T-cell (primary cell): Measurements from ENCODE around the gene ZNF44. TPM values are rescaled to one million over a fixed set of nuclear protein-coding genes. Genes with fewer than 3 reads are reported as not detected.

Source experiments
- ATAC-seq, 4 experiments: fragments of 200-7000 bp in 3 of 4; fragments of 150-1000 bp in 1 of 4; cut with Tn5 transposase; replicated peaks in 1 of 4; 1 replicate in 3 of 4; 2 replicates in 1 of 4; pipeline ENCODE4 v1.10.0; 2021; ENCODE audit warnings: moderate library complexity in 3 of 4, mild to moderate bottlenecking in 2 of 4, moderate number of reproducible peaks in 1 of 4
- CTCF ChIA-PET, 2 donors: fragments of 300-600 bp; sonication (Branson Sonifier 250); formaldehyde crosslinking; loops; one replicate each; lab custom pipeline; 2022; ENCODE audit warnings: antibody characterized with exemption in 2 of 2; lab: Charles Lee
- POLR2A ChIA-PET, 2 donors: fragments of 300-600 bp; sonication (Branson Sonifier 250); formaldehyde crosslinking; loops; one replicate each; lab custom pipeline; 2022; ENCODE audit warnings: antibody characterized with exemption in 2 of 2; lab: Charles Lee
- DNase-seq, 35 experiments: peaks; one replicate each; pipeline versions ENCODE4 v3.0.0 to v3.0.0-alpha.2; 2013 to 2023
- H3K27ac ChIP-seq: one replicate; pipeline ENCODE4 v1.5.1; 2013; ENCODE audit warnings: low read length
- H3K27me3 ChIP-seq, 2 experiments: replicated peaks in 1 of 2; 1 replicate in 1 of 2; 2 replicates in 1 of 2; pipeline versions ENCODE4 v1.6.1 to v1.7.0; 2013; ENCODE audit warnings: low read length in 1 of 2, mixed read lengths in 1 of 2; ENCODE audit not compliant: control insufficient read depth in 2 of 2, insufficient read depth in 2 of 2; ENCODE audit errors: extremely low read depth in 1 of 2
- H3K36me3 ChIP-seq, 2 donors: 1 replicate in 1 of 2; 2 replicates in 1 of 2; pipeline versions ENCODE4 v1.6.1 to v1.7.0; 2013; ENCODE audit warnings: low read length in 1 of 2; ENCODE audit not compliant: control insufficient read depth in 2 of 2, insufficient read depth in 1 of 2; ENCODE audit errors: extremely low read depth in 1 of 2
- H3K4me1 ChIP-seq, 2 experiments: 1 replicate in 1 of 2; 2 replicates in 1 of 2; pipeline versions ENCODE4 v1.6.1 to v1.7.0; 2013; ENCODE audit warnings: low read length in 2 of 2, mixed read lengths in 1 of 2; ENCODE audit not compliant: insufficient read depth in 2 of 2, control insufficient read depth in 1 of 2; ENCODE audit errors: extremely low read depth in 1 of 2
- H3K4me3 ChIP-seq, 2 donors: 1 replicate in 1 of 2; 2 replicates in 1 of 2; pipeline versions ENCODE4 v1.5.1 to v1.7.0; 2013; ENCODE audit warnings: mild to moderate bottlenecking in 2 of 2, low read length in 1 of 2, moderate library complexity in 1 of 2; ENCODE audit not compliant: control insufficient read depth in 1 of 2; ENCODE audit errors: extremely low read depth in 1 of 2
- H3K9me3 ChIP-seq: 2 replicates; pipeline ENCODE4 v1.7.0; 2013
- H3K27ac Mint-ChIP-seq, 2 donors: one replicate each; pipeline ENCODE4 v1.8.0; 2020 to 2021; ENCODE audit warnings: mild to moderate bottlenecking in 2 of 2, mixed read lengths in 2 of 2
- H3K27me3 Mint-ChIP-seq, 2 donors: one replicate each; pipeline ENCODE4 v1.8.0; 2021 to 2022; ENCODE audit warnings: mixed read lengths in 2 of 2
- H3K36me3 Mint-ChIP-seq: one replicate; pipeline ENCODE4 v1.8.0; 2021; ENCODE audit warnings: mixed read lengths
- H3K4me1 Mint-ChIP-seq, 3 donors: one replicate each; pipeline ENCODE4 v1.8.0; 2020 to 2022; ENCODE audit warnings: mixed read lengths in 3 of 3, mild to moderate bottlenecking in 1 of 3
- H3K4me3 Mint-ChIP-seq, 3 donors: one replicate each; pipeline ENCODE4 v1.8.0; 2020 to 2022; ENCODE audit warnings: mild to moderate bottlenecking in 3 of 3, mixed read lengths in 3 of 3, moderate library complexity in 3 of 3
- H3K9me3 Mint-ChIP-seq, 3 donors: one replicate each; pipeline ENCODE4 v1.8.0; 2020 to 2022; ENCODE audit warnings: mixed read lengths in 3 of 3
- WGBS: methylation state at CpG from one replicate; pipeline ENCODE4 v1.1.5; 2013; ENCODE audit warnings: missing lambda C conversion rate; ENCODE audit not compliant: insufficient coverage; 5-methylcytosine and 5-hydroxymethylcytosine counted together
- total RNA-seq, 35 experiments: library from RNA in 6 of 35; stranded (reverse) in 6 of 35; fragments of 120-200 nt in 1 of 35; gene quantifications; one replicate each; pipeline versions ENCODE4 v1.2.1 to v1.2.4 and lab custom pipeline; 2013 to 2026

Gene ZNF44
- total RNA-seq, 5 donors from 2014 or later (not counting 1 experiment from before 2014, with no cell fraction given): 22.8 to 65.1 (median 58.5) TPM

DNA sequence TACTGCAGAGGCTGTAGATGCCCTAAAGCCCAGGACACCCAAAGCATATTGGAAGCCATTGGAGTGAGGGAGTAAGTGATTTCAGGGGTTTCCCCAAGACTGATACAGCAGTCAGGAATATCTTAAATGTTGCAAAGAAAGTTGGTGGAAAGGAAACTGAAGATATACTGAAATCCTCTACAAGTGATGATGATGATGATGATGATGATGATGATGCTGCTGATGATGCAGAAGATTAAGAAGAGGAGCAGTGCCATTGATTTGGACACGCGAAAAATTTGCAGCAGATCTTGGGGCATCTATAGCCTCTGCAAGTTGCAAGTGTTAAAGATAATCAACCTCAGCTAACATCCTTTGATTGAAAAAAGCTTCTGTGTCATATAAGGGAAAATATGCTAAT is 23.8 kb downstream of the ZNF44 start:
- peaks cover 27 to 52% (median 50%) of the 10 kb centered on the region in 3 donors for H3K9me3 Mint-ChIP-seq
- H3K4me3 Mint-ChIP-seq: no peak overlapping the region
- H3K4me3 ChIP-seq: no peak overlapping the region
- ATAC-seq (no peak), DNase-seq (no peak)
- WGBS: no CpG with 5 or more reads among the region's 2 CpGs
- peaks cover 43% of the 10 kb centered on the region for H3K9me3 ChIP-seq
- H3K36me3 Mint-ChIP-seq: peaks cover 65% of the 10 kb centered on the region
- POLR2A ChIA-PET: no interaction called here
- H3K27ac Mint-ChIP-seq: no peak overlapping the region
- no peak overlapping the region for H3K27ac ChIP-seq
- H3K4me1 Mint-ChIP-seq: no peaks in the 10 kb centered on the region
- peaks cover 8 to 41% of the 10 kb centered on the region in 2 donors for H3K36me3 ChIP-seq
- H3K27me3 ChIP-seq: no peaks in the 10 kb centered on the region
- H3K4me1 ChIP-seq: no peaks in the 10 kb centered on the region
- CTCF ChIA-PET: no interaction called here
- no peaks in the 10 kb centered on the region for H3K27me3 Mint-ChIP-seq

DNA sequence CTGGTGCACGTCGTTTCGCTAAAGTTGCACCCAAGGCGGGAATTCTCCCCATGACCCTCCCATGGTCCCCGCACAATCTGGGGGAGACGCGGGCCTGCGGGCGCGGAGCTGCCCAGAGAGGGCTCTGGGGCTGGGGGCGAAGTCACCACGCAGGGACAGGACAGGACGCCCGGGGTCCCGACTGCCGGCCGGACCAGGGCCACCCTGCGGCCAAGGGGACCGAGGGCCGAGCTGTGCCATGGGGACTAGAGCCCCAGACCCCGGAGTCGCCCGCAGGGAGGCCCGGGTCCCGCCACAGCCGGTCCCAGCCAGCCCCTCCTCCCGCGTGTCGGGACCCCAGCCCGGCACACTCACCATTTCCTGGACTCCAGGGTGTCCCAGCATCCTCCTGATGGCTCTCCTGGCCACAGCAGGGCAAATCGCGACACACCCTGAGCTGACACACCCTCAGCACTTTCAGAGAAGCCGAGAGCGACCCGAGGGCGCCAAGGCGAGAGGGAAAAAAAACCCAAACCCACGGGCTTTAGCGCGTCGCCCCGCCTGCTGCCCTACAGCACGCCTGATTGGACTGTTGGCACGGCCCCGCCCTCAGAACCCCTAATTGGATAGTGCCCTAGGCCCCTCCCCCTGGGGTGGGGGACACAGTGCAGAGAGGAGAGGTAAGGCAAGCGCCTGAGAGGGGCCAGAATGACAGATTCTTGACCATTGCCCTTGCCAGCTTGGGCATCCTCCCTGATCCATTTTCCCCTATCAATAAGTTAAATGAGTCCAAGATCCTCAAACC is 28.6 kb downstream of the ZNF44 start:
- ATAC-seq (no peak), DNase-seq (no peak)
- POLR2A ChIA-PET: no interaction called here

GRCh38 chr19:12261554-12261953 is 33.1 kb downstream of the ZNF44 start:
- H3K9me3 ChIP-seq: no peaks in the 10 kb centered on the region
- Mint-ChIP-seq H3K27me3 (no peaks in the 10 kb centered on the region), H3K9me3 (peaks cover 6 to 35% (median 23%) of the 10 kb centered on the region in 3 donors), H3K4me1 (no peaks in the 10 kb centered on the region), H3K36me3 (peaks cover 22% of the 10 kb centered on the region), H3K27ac (no peak overlapping the region), H3K4me3 (no peak overlapping the region)
- no peaks in the 10 kb centered on the region for H3K27me3 ChIP-seq
- no CpG with 5 or more reads among the region's 1 CpG for WGBS
- H3K4me3 ChIP-seq: no peak overlapping the region
- H3K27ac ChIP-seq: no peak overlapping the region
- no peaks in the 10 kb centered on the region for H3K36me3 ChIP-seq
- no peak for DNase-seq
- no peak for ATAC-seq
- no peaks in the 10 kb centered on the region for H3K4me1 ChIP-seq
- ChIA-PET CTCF (no interaction called here), POLR2A (no interaction called here)

More for the DNA sequence above, 28.6 kb downstream of the ZNF44 start:
- CTCF ChIA-PET: no interaction called here
- no peaks in the 10 kb centered on the region for H3K27me3 ChIP-seq
- Mint-ChIP-seq H3K4me1 (no peaks in the 10 kb centered on the region), H3K4me3 (no peak overlapping the region), H3K27ac (no peak overlapping the region), H3K27me3 (no peaks in the 10 kb centered on the region), H3K9me3 (peaks cover 13 to 39% (median 36%) of the 10 kb centered on the region in 3 donors), H3K36me3 (peaks cover 36% of the 10 kb centered on the region)
- WGBS: 84% methylated on average over 32 of the region's 46 CpGs
- H3K9me3 ChIP-seq: peaks cover 15% of the 10 kb centered on the region
- H3K36me3 ChIP-seq: peaks cover 3 to 5% of the 10 kb centered on the region in 2 donors
- no peaks in the 10 kb centered on the region for H3K4me1 ChIP-seq
- H3K27ac ChIP-seq: no peak overlapping the region
- H3K4me3 ChIP-seq: peak overlapping the region in 1 of 2 donors; percentile 15

DNA sequence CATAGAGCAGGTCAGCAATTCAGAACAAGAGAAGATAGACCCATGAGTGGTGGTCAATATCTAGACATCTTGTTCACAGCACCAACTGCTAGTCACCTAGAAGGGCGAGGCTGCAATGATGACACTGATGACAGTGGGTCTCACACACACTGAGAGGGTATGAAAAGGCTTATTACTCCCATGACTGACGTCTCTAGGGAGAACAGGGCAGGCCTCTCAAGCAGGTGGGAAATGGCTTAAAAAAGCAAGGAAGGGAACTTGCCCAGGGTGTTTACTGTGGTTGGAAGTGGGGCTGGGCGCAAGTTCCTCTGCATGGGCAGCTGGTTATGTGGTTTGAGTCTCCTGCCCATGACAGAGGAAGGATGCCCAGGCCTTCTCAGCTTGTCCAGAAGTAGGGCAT is 33.8 kb downstream of the ZNF44 start:
- Histone ChIP-seq H3K27me3 (no peaks in the 10 kb centered on the region), H3K4me1 (no peaks in the 10 kb centered on the region), H3K36me3 (no peaks in the 10 kb centered on the region), H3K27ac (no peak overlapping the region), H3K9me3 (no peaks in the 10 kb centered on the region), H3K4me3 (no peak overlapping the region)
- ChIA-PET CTCF (no interaction called here), POLR2A (no interaction called here)
- DNase-seq (no peak), ATAC-seq (no peak)
- Mint-ChIP-seq H3K36me3 (peaks cover 22% of the 10 kb centered on the region), H3K4me3 (no peak overlapping the region), H3K4me1 (no peaks in the 10 kb centered on the region), H3K27ac (peak overlapping the region in 1 of 2 donors; percentile 32), H3K27me3 (no peaks in the 10 kb centered on the region), H3K9me3 (peaks cover 6 to 38% (median 23%) of the 10 kb centered on the region in 3 donors)
- WGBS: 78% methylated on average over 1 of the region's 3 CpGs

DNA sequence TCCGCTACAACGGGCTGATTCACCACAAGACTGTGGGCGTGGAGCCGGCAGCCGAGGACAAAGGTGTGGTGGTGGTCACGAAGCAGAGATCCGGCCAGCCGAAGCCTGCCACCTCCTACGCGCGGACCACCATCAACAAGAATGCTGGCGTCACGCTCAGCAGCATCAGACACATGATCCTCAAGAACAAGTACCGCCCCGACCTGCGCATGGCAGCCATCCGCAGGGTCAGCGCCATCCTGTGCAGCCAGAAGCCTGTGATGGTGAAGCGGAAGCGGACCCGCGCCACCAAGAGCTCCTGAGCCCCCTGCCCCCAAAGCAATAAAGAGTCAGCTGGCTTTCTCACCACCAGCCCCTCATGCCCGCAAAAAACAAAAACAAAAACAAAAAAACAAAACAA is 34.4 kb downstream of the ZNF44 start:
- Histone ChIP-seq H3K36me3 (no peaks in the 10 kb centered on the region), H3K27ac (no peak overlapping the region), H3K4me3 (no peak overlapping the region), H3K27me3 (no peaks in the 10 kb centered on the region), H3K9me3 (no peaks in the 10 kb centered on the region), H3K4me1 (no peaks in the 10 kb centered on the region)
- CTCF ChIA-PET: no interaction called here
- no peaks in the 10 kb centered on the region for H3K27me3 Mint-ChIP-seq
- H3K9me3 Mint-ChIP-seq: peaks cover 6 to 32% (median 19%) of the 10 kb centered on the region in 3 donors
- 97% methylated on average over 17 of the region's 23 CpGs for WGBS
- ATAC-seq (no peak), DNase-seq (no peak)
- no peaks in the 10 kb centered on the region for H3K4me1 Mint-ChIP-seq
- POLR2A ChIA-PET: no interaction called here
- no peak overlapping the region for H3K4me3 Mint-ChIP-seq
- no peak overlapping the region for H3K27ac Mint-ChIP-seq
- peaks cover 20% of the 10 kb centered on the region for H3K36me3 Mint-ChIP-seq

DNA sequence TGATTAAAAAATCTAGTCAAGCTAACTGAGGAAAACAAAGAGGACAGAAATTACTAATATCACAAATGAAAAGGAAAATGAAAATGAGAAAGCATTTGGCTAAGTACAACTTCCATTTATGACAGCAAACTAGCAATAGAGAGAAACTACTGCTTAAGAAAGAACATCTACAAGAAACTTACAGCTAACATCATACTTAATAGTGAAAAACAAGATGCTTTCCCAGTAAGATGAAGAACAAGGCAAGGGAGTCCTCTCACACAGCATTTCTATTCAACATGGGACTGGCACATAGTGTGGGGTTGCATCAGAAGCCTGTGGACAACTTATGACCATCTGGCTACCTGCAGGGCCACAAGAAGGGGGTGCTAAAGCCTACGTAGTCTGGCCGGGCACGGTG is 39.3 kb downstream of the ZNF44 start:
- POLR2A ChIA-PET: no interaction called here
- Histone ChIP-seq H3K9me3 (peaks cover 1% of the 10 kb centered on the region), H3K27ac (no peak overlapping the region), H3K4me1 (no peaks in the 10 kb centered on the region), H3K4me3 (no peak overlapping the region), H3K36me3 (no peaks in the 10 kb centered on the region), H3K27me3 (no peaks in the 10 kb centered on the region)
- Mint-ChIP-seq H3K27ac (no peak overlapping the region), H3K4me1 (no peaks in the 10 kb centered on the region), H3K27me3 (no peaks in the 10 kb centered on the region), H3K9me3 (peaks cover 0 to 31% (median 16%) of the 10 kb centered on the region in 3 donors), H3K4me3 (no peak overlapping the region), H3K36me3 (peaks cover 22% of the 10 kb centered on the region)
- no peak for ATAC-seq
- CTCF ChIA-PET: interaction anchor here in 1 of 2 donors (0.7 kb wide), 1 partner anchor 295 kb away, joined by 4 read pairs; no protein-coding TSS in a partner anchor
- DNase-seq: no peak
- 89% methylated on average over 3 of the region's 3 CpGs for WGBS
